GM21619 (cell line): ENCODE data around the gene UTRN.

Experiments
- ATAC-seq: cut with Tn5 transposase; IDR thresholded peaks from one replicate; pipeline ENCODE4 v1.9.1; 2021; ENCODE audit not compliant: unreplicated experiment

UTRN gene

GRCh38 chr6:144284783-144285547 lies at the start of gene UTRN:
UTRN (plus strand) TSS chr6:144285335; CDS start chr6:144291829, 6,494 bp downstream.
- ATAC-seq, result peak; percentile 61

- ATAC-seq, result no peak
Observed at GRCh38 chr6:144244688-144245087, 40.4 kb upstream of the UTRN start.

GRCh38 chr6:144246988-144247387 lies 38.1 kb upstream of the UTRN start:
- ATAC-seq, result no peak

- no peak for ATAC-seq
Observed at GRCh38 chr6:144248003-144248402, 37.1 kb upstream of the UTRN start.

GRCh38 chr6:144248476-144249301 lies 36.4 kb upstream of the UTRN start:
- no peak for ATAC-seq

GRCh38 chr6:144250276-144250675 lies 34.9 kb upstream of the UTRN start:
- ATAC-seq, result no peak

- ATAC-seq, result no peak
Observed at GRCh38 chr6:144252259-144252658, 32.9 kb upstream of the UTRN start.

GRCh38 chr6:144259986-144260385 lies 25.1 kb upstream of the UTRN start:
- no peak for ATAC-seq

GRCh38 chr6:144262470-144263369 lies 22.4 kb upstream of the UTRN start:
- no peak for ATAC-seq

- no peak for ATAC-seq
Observed at GRCh38 chr6:144263786-144264185, 21.3 kb upstream of the UTRN start.

GRCh38 chr6:144264270-144265060 lies 20.7 kb upstream of the UTRN start:
- ATAC-seq, result no peak

- no peak for ATAC-seq
Observed at GRCh38 chr6:144265061-144265357, 20.1 kb upstream of the UTRN start.

- ATAC-seq, result peak; percentile 81
Observed at GRCh38 chr6:144265390-144265789, 19.7 kb upstream of the UTRN start.

GRCh38 chr6:144266091-144266649 lies 19.0 kb upstream of the UTRN start:
- no peak for ATAC-seq

- no peak for ATAC-seq
Observed at GRCh38 chr6:144268794-144269349, 16.3 kb upstream of the UTRN start.

- ATAC-seq, result no peak
Observed at GRCh38 chr6:144277174-144277573, 8.0 kb upstream of the UTRN start.

- ATAC-seq, result no peak
Observed at GRCh38 chr6:144277605-144278227, 7.4 kb upstream of the UTRN start.

GRCh38 chr6:144278659-144279314 lies 6.3 kb upstream of the UTRN start:
- no peak for ATAC-seq
